ENCODE results near the gene TAF1A.

The TAF1A gene

GRCh38 chr1:222617367-222617951 lies 27.7 kb upstream of the TAF1A start:
- H4K20me1 ChIP-seq (ENCODE audit: low read depth, low read length) = no peaks in the 10 kb centered on the region
- no peaks in the 10 kb centered on the region for H3K9me3 ChIP-seq (ENCODE audit: insufficient read depth, low read length)
- H2AFZ ChIP-seq (ENCODE audit: low read depth, low read length, severe bottlenecking) = peak overlapping the region; percentile 98
- peak overlapping the region; percentile 45 for H3K4me3 ChIP-seq (ENCODE audit: insufficient read depth, low read length, poor library complexity, severe bottlenecking)
- H3K9me2 ChIP-seq (replicated peaks; ENCODE audit: insufficient read depth, low read length) = no peaks in the 10 kb centered on the region
- 0 out of 2 replicates have a peak, but pooled peaks cover 7% of the 10 kb centered on the region for H3F3A ChIP-seq (ENCODE audit: insufficient read depth)
- no peak overlapping the region for H3K27ac ChIP-seq (ENCODE audit: low read depth, low read length)
- TF ChIP-seq CTCF (IDR thresholded peaks at IDR 0.05; ENCODE audit: insufficient read depth, low read length, poor library complexity, severe bottlenecking) (no peak), EZH2phosphoT487 (conservative IDR thresholded peaks at IDR 0.05; ENCODE audit: low read length) (no peak)
- peak overlapping the region; percentile 73 for H3K4me2 ChIP-seq (ENCODE audit: low read depth, low read length, poor library complexity, severe bottlenecking)
- H3K9ac ChIP-seq (ENCODE audit: low read length) = peak overlapping the region; percentile 54
- H3K79me2 ChIP-seq (ENCODE audit: insufficient read depth, low read length) = no peaks in the 10 kb centered on the region
- no peaks in the 10 kb centered on the region for H3K27me3 ChIP-seq (ENCODE audit: low read length)
- H3K36me3 ChIP-seq (ENCODE audit: low read length) = no peaks in the 10 kb centered on the region

- H3K4me2 ChIP-seq (ENCODE audit: low read depth, low read length, poor library complexity, severe bottlenecking) = no peak overlapping the region
- H3F3A ChIP-seq (ENCODE audit: insufficient read depth) = 0 out of 2 replicates have a peak, but pooled peaks cover 7% of the 10 kb centered on the region
- no peak overlapping the region for H2AFZ ChIP-seq (ENCODE audit: low read depth, low read length, severe bottlenecking)
- no peaks in the 10 kb centered on the region for H4K20me1 ChIP-seq (ENCODE audit: low read depth, low read length)
- no peaks in the 10 kb centered on the region for H3K36me3 ChIP-seq (ENCODE audit: low read length)
- no peak overlapping the region for H3K4me3 ChIP-seq (ENCODE audit: insufficient read depth, low read length, poor library complexity, severe bottlenecking)
- H3K27ac ChIP-seq (ENCODE audit: low read depth, low read length) = no peak overlapping the region
- no peaks in the 10 kb centered on the region for H3K27me3 ChIP-seq (ENCODE audit: low read length)
- H3K9ac ChIP-seq (ENCODE audit: low read length) = no peak overlapping the region
- no peaks in the 10 kb centered on the region for H3K9me3 ChIP-seq (ENCODE audit: insufficient read depth, low read length)
- H3K9me2 ChIP-seq (replicated peaks; ENCODE audit: insufficient read depth, low read length) = no peaks in the 10 kb centered on the region
- TF ChIP-seq CTCF (IDR thresholded peaks at IDR 0.05; ENCODE audit: insufficient read depth, low read length, poor library complexity, severe bottlenecking) = no peak
- TF ChIP-seq EZH2phosphoT487 (conservative IDR thresholded peaks at IDR 0.05; ENCODE audit: low read length) = no peak
- no peaks in the 10 kb centered on the region for H3K79me2 ChIP-seq (ENCODE audit: insufficient read depth, low read length)
Observed at GRCh38 chr1:222616525-222616924, 26.8 kb upstream of the TAF1A start.

- Histone ChIP-seq H3K79me2 (ENCODE audit: insufficient read depth, low read length) (no peaks in the 10 kb centered on the region), H3F3A (ENCODE audit: insufficient read depth) (0 out of 2 replicates have a peak, but pooled peaks cover 7% of the 10 kb centered on the region), H2AFZ (ENCODE audit: low read depth, low read length, severe bottlenecking) (no peak overlapping the region), H3K27ac (ENCODE audit: low read depth, low read length) (no peak overlapping the region), H3K4me3 (ENCODE audit: insufficient read depth, low read length, poor library complexity, severe bottlenecking) (no peak overlapping the region), H3K9me3 (ENCODE audit: insufficient read depth, low read length) (no peaks in the 10 kb centered on the region), H3K4me2 (ENCODE audit: low read depth, low read length, poor library complexity, severe bottlenecking) (no peak overlapping the region), H3K9ac (ENCODE audit: low read length) (no peak overlapping the region), H3K27me3 (ENCODE audit: low read length) (no peaks in the 10 kb centered on the region), H3K36me3 (ENCODE audit: low read length) (no peaks in the 10 kb centered on the region), H4K20me1 (ENCODE audit: low read depth, low read length) (no peaks in the 10 kb centered on the region), H3K9me2 (replicated peaks; ENCODE audit: insufficient read depth, low read length) (no peaks in the 10 kb centered on the region)
- TF ChIP-seq CTCF (IDR thresholded peaks at IDR 0.05; ENCODE audit: insufficient read depth, low read length, poor library complexity, severe bottlenecking) = no peak
- TF ChIP-seq EZH2phosphoT487 (conservative IDR thresholded peaks at IDR 0.05; ENCODE audit: low read length) = no peak
Observed at GRCh38 chr1:222613627-222614026, 23.9 kb upstream of the TAF1A start.

Measured in SU-DHL-6 (cell line).